Transverse colon (tissue), 4 donors: ENCODE measurements around the gene GPRIN3. TPM values are rescaled to one million over a fixed set of nuclear protein-coding genes. Genes with fewer than 3 reads are reported as not detected.

ENCODE experiments used
- DNase-seq: peaks from one replicate; pipeline ENCODE4 v3.0.0-alpha.2; 2019
- H3K27ac ChIP-seq, 4 donors: fragments of 200-600 bp; sonication (generic); 2 replicates each; pipeline ENCODE4 v1.5.1; 2016 to 2018; ENCODE audit warnings: inconsistent platforms in 4 of 4
- H3K27me3 ChIP-seq: fragments of 200-600 bp; sonication (generic); 2 replicates; pipeline ENCODE4 v1.5.1; 2017; ENCODE audit warnings: inconsistent platforms
- H3K36me3 ChIP-seq, 4 donors: fragments of 200-600 bp; sonication (generic); 2 replicates each; pipeline ENCODE4 v1.5.1; 2017 to 2019; ENCODE audit warnings: inconsistent platforms in 4 of 4
- H3K4me1 ChIP-seq, 4 donors: fragments of 200-600 bp; sonication (generic); 2 replicates each; pipeline ENCODE4 v1.5.1; 2017 to 2020; ENCODE audit warnings: inconsistent platforms in 4 of 4
- H3K4me3 ChIP-seq, 4 donors: fragments of 200-600 bp; sonication (generic); 1 replicate in 1 of 4; 2 replicates in 3 of 4; pipeline versions ENCODE4 v1.5.1 to v1.6.1; 2017 to 2019; ENCODE audit warnings: inconsistent platforms in 4 of 4
- H3K9me3 ChIP-seq, 2 donors: fragments of 200-600 bp; sonication (generic); 2 replicates each; pipeline ENCODE4 v1.5.1; 2017 to 2019; ENCODE audit warnings: inconsistent platforms in 2 of 2
- EP300 ChIP-seq: sonication (generic); formaldehyde crosslinking; IDR thresholded peaks from one replicate; pipeline ENCODE4 v1.6.1; 2017; ENCODE audit warnings: antibody characterized with exemption, low read depth
- POLR2A ChIP-seq: fragments of 450-650 bp; IDR thresholded peaks from one replicate; pipeline ENCODE4 v1.6.1; 2016; ENCODE audit warnings: antibody characterized with exemption, mild to moderate bottlenecking, moderate library complexity
- POLR2AphosphoS5 ChIP-seq, 3 donors: sonication (generic); formaldehyde crosslinking; IDR thresholded peaks; one replicate each; pipeline ENCODE4 v1.6.1; 2016; ENCODE audit warnings: antibody characterized with exemption in 3 of 3
- WGBS, 2 donors: methylation state at CpG; one replicate each; pipeline ENCODE4 v1.1.5; 2018; ENCODE audit warnings: low coverage in 1 of 2; 5-methylcytosine and 5-hydroxymethylcytosine counted together
- in situ Hi-C, 4 donors: fragments of 200-750 bp; cut with MboI; loops; one replicate each; pipeline versions ENCODE4 v1.15.0 to v1.15.1; 2017; ENCODE audit warnings: low sequenced_read_pairs in 3 of 4, low pct_ligation_motif_present in 1 of 4, low pct_unique_long_range_greater_than_20kb in 1 of 4
- intact Hi-C: fragments of 100-400 bp; cut with DNase I; formaldehyde crosslinking; loops from one replicate; pipeline ENCODE4 v1.15.1; 2023; ENCODE audit warnings: low total_unique reads
- total RNA-seq, 4 donors: library from RNA; depleted of rRNA; stranded (reverse); fragments of >200 nt; gene quantifications; one replicate each; pipeline ENCODE4 v1.1.0, GENCODE V29; 2016
- TF ChIP-seq, protein P1 (sequence below), 5 experiments: fragments of 200-600 bp in 3 of 5; fragments of 450-650 bp in 2 of 5; sonication (generic) in 3 of 5; IDR thresholded peaks; 1 replicate in 2 of 5; 2 replicates in 3 of 5; pipeline ENCODE4 v1.5.1; 2016 to 2017; ENCODE audit warnings: antibody characterized with exemption in 5 of 5, inconsistent platforms in 3 of 5, mild to moderate bottlenecking in 2 of 5, moderate library complexity in 1 of 5

The GPRIN3 gene
- total RNA-seq, 4 donors from 2014 or later: 10.1 to 21.4 (median 12.8) TPM

DNA sequence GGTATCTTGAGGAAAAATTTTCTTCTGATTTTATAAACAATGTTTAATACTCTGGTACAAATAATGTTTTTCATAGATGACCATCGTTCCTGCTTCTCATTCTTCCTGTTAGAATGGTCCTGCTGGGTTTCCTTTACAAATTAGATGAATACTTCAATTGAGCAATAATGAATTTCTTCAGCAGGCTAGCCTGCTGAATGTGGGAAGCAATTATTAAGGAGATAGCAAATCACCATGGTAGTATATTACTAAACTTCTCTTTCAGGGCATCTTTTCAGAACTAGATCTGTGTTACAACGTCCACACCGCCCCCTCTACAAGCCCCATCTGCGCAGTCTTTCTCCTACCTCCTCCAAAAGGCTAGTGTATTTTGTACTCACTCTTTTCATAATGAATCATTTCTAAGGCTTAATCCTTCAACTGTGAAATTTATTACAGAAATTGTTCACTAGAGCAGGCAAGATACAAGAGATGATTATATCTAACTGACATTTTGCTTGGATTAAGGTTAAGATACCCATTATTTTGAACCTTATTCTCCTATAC, 38.4 kb downstream of the GPRIN3 start:
- Histone ChIP-seq H3K36me3 (no peaks in the 10 kb centered on the region), H3K27ac (no peak overlapping the region), H3K4me3 (no peak overlapping the region), H3K9me3 (no peaks in the 10 kb centered on the region), H3K4me1 (no peaks in the 10 kb centered on the region), H3K27me3 (no peaks in the 10 kb centered on the region)
- WGBS, 2 donors: 60 to 78% methylated on average over 4 of the region's 4 CpGs
- in situ Hi-C loops: no loop called here
- TF ChIP-seq, protein P1, sequence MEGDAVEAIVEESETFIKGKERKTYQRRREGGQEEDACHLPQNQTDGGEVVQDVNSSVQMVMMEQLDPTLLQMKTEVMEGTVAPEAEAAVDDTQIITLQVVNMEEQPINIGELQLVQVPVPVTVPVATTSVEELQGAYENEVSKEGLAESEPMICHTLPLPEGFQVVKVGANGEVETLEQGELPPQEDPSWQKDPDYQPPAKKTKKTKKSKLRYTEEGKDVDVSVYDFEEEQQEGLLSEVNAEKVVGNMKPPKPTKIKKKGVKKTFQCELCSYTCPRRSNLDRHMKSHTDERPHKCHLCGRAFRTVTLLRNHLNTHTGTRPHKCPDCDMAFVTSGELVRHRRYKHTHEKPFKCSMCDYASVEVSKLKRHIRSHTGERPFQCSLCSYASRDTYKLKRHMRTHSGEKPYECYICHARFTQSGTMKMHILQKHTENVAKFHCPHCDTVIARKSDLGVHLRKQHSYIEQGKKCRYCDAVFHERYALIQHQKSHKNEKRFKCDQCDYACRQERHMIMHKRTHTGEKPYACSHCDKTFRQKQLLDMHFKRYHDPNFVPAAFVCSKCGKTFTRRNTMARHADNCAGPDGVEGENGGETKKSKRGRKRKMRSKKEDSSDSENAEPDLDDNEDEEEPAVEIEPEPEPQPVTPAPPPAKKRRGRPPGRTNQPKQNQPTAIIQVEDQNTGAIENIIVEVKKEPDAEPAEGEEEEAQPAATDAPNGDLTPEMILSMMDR (IDR thresholded peaks at IDR 0.05): no peak
- no peak for TF ChIP-seq EP300
- TF ChIP-seq POLR2AphosphoS5 (IDR thresholded peaks at IDR 0.05): no peak
- TF ChIP-seq POLR2A: no peak
- DNase-seq: no peak
- intact Hi-C loops: no loop called here

DNA sequence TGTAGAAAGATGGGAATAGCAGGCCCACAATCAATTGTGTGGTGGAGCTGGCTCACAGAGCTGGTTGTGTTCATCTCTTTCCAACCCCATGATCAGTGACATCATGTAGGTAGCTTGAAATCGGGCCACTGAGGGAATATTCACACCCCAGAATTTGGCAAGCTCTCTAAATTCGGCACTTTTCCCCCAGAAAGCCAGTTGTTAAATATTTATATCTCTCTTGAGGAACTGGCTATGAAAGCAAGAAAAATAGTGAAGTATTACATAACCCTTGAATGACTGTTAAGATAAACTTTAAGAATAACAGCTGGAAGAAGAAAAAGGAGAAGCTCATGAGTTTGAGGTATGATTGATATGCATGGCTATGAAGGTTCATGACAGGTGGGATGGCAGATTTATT, 38.9 kb downstream of the GPRIN3 start:
- in situ Hi-C loops: no loop called here
- WGBS, 2 donors: 50 to 66% methylated on average over 2 of the region's 2 CpGs
- TF ChIP-seq, protein P1 (IDR thresholded peaks at IDR 0.05): no peak
- TF ChIP-seq EP300 (no peak), POLR2A (no peak), POLR2AphosphoS5 (IDR thresholded peaks at IDR 0.05) (no peak)

DNA sequence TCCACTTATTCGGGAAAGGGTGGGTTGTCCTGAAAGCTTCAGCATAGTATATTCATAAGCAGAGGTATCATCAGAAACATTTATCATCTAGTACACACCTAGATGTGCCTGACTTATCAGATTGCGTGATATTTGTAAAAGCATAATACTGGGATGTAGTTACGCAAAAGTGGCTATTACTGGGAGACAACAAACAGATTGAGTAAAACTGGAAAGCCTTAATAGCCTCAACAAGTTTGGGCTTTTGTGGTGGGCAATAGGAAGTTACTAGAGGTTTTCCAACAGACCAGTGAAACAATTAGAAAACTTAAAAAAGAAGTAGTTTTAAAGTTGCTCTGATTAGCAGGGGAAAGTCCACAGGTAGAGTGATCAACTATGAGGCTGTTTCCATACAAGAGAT, 39.8 kb downstream of the GPRIN3 start:
- Histone ChIP-seq H3K4me3 (no peak overlapping the region), H3K4me1 (no peaks in the 10 kb centered on the region), H3K36me3 (no peaks in the 10 kb centered on the region), H3K9me3 (no peaks in the 10 kb centered on the region), H3K27ac (no peak overlapping the region), H3K27me3 (no peaks in the 10 kb centered on the region)
- 83 to 90% methylated on average over 3 of the region's 3 CpGs for WGBS, 2 donors
- TF ChIP-seq EP300 (no peak), POLR2AphosphoS5 (IDR thresholded peaks at IDR 0.05) (no peak), POLR2A (no peak)
- TF ChIP-seq, protein P1 (IDR thresholded peaks at IDR 0.05): no peak
- no peak for DNase-seq
- intact Hi-C loops: no loop called here
- in situ Hi-C loops: no loop called here

More for the DNA sequence above, 38.9 kb downstream of the GPRIN3 start:
- no peaks in the 10 kb centered on the region for H3K36me3 ChIP-seq
- no peak for DNase-seq
- no peaks in the 10 kb centered on the region for H3K27me3 ChIP-seq
- H3K9me3 ChIP-seq: no peaks in the 10 kb centered on the region
- no peak overlapping the region for H3K4me3 ChIP-seq
- H3K27ac ChIP-seq: no peak overlapping the region
- intact Hi-C loops: no loop called here
- no peaks in the 10 kb centered on the region for H3K4me1 ChIP-seq

DNA sequence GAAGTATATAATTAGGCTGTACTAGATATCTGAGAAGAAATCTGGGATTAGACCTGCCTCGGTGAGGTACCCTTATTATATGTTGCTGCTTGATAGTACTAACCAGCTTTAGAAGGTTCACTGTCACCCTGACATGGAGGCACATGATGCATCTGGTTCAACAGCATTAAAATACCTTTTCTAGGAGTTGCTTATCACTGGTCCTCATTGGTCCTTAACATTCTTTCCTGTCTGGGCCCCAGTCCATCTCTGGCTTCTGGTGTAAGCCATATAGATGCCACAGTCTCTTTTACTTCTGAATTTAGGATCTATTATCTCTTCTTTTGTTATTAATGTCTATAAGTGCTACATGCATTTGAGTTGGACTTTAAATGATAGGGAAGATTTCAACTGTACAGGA, 40.2 kb downstream of the GPRIN3 start:
- Histone ChIP-seq H3K4me1 (no peaks in the 10 kb centered on the region), H3K27ac (no peak overlapping the region), H3K9me3 (no peaks in the 10 kb centered on the region), H3K27me3 (no peaks in the 10 kb centered on the region), H3K36me3 (no peaks in the 10 kb centered on the region), H3K4me3 (no peak overlapping the region)
- 91% methylated on average over 1 of the region's 1 CpG; no CpG with 5 or more reads in 1 of the 2 donors for WGBS, 2 donors
- TF ChIP-seq, protein P1 (IDR thresholded peaks at IDR 0.05): no peak
- TF ChIP-seq EP300 (no peak), POLR2AphosphoS5 (IDR thresholded peaks at IDR 0.05) (no peak), POLR2A (no peak)
- intact Hi-C loops (no loop called here), in situ Hi-C loops (no loop called here)
- no peak for DNase-seq
